NCI-H446 treated with DMSO at 0.1 percent for 48 hours (cell line): ENCODE results near the gene HOXA3.
A peak's percentile ranks its signal among the peaks of the same experiment; 100 is the strongest.

ENCODE experiments used
- DNase-seq: peaks from one replicate; lab custom pipeline; 2025; lab: John Stamatoyannopoulos, UW

Gene HOXA3

DNA sequence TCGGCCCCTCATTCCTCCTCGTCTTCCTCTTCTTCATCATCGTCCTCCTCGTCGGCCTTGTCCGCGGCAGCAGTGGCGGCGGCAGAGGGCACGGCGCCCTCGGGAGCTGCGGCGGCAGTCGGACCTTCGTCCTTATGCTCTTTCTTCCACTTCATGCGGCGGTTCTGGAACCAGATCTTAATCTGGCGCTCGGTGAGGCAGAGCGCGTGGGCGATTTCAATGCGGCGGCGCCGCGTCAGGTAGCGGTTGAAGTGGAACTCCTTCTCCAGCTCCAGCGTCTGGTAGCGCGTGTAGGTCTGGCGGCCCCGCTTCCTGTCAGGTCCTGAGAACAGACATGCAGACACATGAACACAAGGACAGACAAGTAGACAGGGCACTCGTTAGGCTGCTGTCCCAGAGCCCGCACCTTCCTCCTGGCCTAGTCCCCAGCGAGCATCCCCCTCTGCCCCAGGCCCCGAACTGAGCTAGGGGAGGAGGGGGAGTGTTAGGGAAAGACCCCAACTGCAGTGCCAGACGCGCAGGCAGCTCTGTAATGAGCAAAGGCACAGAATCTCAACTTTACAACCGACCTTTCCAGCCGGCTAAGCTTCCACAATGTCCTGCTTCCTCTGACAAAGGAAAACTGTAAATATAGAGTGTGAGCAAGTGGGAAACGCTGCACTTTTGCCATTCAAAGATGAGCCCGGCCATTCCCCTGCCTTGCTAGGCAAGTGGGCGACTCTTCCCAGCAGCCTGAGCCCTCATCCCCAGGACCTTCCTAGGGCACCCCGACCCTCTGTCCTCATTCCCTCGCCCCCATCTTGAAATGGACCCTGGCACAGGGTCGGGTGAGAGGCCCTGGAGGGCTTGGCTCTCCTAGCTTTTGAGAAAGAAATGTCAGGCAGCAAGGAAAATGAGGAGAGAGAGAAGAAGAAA lies 2.8 kb upstream of the HOXA3 start:
- DNase-seq: no peak

GRCh38 chr7:27154369-27154768 lies 2.0 kb upstream of the HOXA3 start:
- DNase-seq: no peak

GRCh38 chr7:27153526-27153925 lies 1.1 kb upstream of the HOXA3 start:
- DNase-seq: no peak

- DNase-seq: no peak
These were observed 546 bp upstream of the HOXA3 start for GRCh38 chr7:27152816-27153442.

DNA sequence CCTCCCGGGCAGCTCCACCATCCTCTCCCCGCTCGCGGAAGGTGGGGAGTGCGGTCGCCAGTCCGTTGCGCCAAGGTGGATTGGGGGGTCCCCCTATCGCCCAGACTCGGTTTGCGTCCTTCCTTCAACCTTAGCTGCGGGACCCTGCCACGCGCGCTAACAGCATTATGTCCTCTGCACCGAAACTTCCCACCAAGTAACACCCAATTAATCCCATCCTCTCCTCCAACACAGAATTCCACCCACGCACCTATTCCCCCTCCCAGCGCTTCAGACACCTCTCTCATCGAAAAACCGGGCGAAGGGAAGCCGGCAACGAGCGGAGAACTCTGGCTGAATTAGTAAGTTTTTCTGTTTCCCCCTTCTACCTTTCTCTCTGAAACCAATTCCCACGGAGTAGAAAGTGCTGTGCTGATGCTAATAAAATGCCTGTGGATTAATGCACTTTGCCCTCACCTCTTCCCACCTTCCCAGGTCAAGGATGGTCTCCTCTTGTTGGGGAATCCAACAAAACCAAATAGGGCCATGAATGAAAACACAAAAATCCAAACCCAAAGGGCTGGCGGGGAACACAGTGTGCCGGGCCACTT lies 947 bp downstream of the HOXA3 start:
- DNase-seq: no peak

DNA sequence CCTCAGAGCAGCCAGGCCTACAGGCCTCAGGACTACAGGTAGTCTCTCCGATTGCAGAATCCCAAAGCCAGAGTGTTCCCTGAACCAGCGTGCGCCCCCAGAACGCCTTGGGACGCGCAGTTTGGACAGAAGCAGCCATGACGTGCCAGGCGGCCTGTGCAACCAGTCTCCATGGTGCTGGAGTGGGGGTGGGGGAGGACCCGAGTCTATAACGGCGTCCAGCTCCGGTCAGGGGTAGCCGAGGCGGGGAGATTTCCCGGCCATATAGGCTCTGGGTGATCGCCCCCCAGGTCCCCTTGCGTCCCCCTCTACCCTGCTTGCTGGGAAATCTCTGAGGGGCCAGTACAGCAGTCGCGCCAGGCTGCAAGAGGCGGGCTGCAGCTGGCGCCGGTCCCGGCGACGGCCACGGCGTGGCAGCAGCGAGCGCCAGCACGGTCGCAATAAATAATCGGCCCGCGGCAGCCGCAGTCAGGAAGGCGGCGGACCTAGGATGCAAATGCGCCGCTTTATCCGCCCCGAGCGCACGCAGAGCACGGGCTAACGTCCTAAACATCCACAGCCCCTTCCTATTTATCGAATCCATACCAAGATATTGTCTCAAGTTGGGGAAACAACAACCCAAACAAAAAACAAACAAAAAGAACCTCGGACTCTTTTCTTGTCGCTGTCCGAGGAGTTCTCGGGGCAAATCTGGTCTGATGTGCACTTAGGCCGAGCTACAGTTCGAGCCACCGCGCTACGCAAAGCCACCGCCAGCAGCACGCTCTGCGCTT lies 1.6 kb downstream of the HOXA3 start:
- DNase-seq: peak; percentile 57

DNA sequence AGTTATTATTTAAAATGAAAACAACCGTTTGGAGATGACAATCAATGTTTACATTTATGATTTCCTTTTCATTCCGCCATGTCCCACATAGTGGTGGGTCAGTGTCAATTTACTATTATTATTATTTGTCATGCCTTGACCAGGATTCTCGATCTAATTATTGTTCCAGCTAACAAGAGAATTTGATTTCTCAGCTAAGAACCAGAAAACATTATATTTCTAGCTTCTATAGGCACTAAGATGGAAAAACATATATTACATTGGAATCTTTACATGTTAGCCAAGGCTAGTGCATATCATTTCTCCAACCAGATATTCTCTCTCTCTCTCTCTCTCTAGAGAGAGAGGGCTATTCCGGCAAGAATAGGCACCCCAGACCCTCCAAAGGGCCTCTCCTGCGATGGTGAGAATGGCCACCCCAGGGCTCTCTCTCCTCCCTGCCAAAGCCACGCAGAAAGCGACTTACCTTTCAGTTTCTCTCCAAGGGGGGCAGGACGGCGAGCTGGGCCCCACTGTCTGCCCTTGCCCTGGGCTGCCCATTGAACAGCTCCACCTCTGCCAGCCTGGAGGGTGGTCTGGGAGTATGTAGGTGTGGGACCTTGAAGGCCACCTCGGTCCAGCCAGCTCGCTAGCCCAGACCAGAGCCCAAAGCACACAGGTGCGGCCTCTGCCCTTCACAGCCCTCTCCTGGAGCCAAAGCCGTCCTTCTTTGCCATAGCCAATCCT lies 2.4 kb downstream of the HOXA3 start:
- DNase-seq: no peak

- DNase-seq: no peak
These were observed 3.4 kb downstream of the HOXA3 start for GRCh38 chr7:27148756-27149641.

DNA sequence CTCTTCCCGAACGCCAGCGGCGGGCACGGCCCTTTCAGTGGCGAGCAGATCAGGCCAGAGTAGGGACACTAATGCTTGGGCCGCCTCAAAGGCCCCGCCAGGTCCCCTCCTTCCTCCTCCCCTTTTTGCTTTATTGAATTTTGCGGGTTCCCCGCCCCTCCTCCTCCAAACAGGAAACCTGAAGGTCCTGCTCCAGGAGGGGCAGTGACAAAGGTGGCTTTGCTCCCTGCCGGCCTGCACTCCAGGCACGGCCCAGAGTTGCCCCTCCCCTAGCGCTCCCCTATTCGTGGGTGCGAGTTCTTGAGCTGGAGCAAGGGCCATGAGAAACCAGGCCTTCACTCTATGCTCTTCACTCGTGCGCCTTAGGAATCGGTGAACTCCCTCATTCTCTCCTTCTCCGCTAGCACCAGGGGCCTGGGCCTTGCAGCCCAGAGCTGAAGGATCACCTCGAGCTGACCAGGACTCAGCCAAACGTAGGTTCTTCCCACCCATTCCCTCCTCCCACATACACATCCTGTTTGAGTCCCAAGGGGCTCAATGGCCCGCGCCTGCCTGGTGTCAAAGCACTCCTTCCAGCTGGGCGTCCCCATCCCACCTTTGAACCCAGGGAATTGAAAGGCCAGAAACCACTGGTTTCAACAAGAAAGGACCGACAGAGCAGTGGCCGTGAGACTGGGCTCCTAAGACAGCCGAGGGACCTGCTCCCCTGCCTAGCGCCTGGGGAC lies 4.2 kb downstream of the HOXA3 start:
- DNase-seq: no peak

DNA sequence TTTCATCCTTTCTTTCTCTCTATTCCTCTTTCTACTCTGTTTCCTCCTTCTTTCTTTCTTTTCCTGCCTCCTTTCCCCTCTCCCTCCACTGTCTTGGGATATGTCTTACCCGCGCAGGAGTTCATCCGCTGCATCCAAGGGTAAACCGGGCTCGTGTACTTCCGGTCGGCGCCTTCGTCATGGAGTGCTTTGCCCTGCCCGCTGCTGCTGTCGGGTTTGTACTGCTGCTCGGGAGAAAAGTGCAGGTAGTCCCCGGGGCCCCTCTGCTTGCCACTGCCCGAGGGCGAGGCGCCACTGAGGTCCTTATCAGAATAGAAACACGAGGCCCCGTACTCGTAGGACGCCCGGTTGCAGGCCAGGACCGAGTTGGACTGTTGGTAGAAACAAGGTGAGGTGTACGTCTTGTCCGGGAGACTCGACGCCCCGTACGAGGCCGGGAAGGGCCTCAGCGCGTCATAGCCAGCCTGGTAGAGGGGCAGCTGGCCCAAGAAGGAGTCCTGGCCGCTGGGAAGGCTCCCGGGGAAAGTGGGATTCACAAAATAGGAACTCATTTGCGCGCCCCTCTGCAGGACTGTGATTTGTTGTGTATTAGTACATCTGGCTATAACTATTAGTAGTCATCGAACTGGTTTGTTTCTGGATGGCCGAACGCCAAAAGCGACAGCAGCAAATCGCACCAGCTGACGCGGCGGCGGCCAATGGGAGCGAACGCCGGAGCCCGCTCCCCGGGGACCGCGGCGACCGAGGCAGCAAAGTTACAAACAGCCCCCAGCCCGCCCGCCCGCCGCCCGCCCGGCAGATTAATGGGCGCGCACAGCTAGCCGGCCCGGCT lies 5.0 kb downstream of the HOXA3 start, which contains the start of gene HOXA6:
TSS of gene HOXA6 (minus strand) at position 576 of the 832 bp plus-strand sequence. CDS start at position 551, 25 bp downstream.
- no peak for DNase-seq

DNA sequence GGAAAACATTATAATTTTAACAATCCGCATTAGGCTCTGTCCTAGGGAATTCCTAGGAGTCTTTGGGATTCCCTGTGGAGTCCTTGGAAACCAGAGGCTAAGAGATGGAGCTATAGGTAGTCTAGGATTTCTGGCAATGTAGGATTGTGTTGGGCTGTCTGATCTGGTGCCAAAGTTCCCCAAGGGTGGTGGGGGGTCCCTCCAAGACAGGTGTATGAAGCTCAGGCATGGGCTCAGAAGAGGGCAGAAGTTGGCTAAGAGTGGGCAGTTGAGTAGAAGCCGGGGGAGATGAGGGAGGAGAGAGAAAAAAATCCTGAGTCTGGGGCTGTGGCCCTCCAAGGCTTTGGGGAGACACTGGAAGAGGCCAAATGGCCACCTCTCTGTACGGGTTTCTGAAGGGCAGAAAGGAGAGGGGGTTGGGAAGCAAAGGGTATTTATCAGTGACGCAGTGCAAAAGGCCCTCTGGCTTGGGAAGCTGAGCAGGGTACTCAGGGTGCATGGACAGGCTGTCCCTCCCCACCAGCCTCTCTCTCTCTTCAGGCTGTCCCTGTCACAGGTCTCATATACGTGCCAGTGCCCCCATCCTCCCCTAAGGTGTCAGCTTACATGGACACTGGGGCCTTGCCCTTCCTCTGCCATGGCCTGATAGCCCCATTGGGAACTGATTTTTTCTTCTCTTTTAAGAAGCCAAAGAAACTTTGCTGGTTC lies 5.7 kb downstream of the HOXA3 start:
- DNase-seq: no peak

DNA sequence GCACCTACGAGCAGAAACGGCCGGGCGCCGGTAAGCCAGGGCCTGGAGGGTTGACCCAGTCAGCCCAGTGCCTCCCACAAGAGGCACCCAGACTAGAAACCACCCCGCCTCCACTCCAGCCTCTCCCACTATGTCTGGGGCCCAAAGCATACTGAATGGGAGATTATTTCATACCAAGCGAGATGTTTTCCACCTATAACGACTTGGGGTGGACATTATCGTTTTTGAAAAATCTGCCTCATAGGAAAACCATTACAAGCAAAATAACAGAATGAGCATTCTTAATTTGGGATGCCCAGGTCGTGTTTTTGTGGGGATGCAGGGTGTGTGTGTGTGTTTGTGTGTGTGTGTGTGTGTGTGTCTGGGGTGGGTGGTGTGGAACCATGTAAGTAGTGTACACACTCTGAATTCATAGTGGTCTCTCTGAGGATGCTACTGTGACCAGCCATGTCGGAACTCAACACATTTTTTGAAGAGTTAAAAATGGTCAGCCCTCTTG lies 6.4 kb downstream of the HOXA3 start:
- no peak for DNase-seq

DNA sequence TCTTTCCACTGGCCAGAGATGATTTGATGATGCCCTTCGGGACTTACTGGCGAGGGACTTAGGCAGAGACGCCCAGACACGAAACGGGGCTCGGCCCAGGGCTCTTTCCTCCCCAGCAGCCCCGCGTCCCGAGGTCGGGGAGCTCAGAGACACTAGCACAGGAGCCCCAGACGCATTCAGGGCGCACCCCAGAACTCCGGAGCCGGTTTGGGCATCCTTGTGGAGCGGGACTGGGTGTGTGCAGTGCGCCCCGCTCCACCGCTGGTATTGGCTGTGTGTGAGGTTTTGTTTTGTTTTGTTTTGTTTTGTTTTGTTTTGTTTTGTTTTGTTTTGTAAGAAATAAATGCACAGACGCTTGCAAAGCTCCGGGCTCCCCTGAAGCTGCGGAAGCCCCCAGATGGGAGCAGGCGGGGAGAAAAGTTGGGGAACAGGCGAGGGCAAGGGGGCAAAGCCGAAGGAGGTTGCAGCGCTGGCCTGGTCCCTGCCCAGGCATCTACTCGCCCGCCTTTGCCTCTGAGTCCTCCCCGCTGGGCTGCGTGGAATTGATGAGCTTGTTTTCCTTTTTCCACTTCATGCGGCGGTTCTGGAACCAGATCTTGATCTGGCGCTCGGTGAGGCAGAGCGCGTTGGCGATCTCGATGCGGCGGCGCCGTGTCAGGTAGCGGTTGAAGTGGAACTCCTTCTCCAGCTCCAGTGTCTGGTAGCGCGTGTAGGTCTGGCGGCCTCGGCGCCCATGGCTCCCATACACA lies 7.0 kb downstream of the HOXA3 start:
- DNase-seq: no peak

- DNase-seq: no peak
These were observed 7.6 kb downstream of the HOXA3 start for GRCh38 chr7:27144781-27145164.

- DNase-seq: no peak
These were observed 8.2 kb downstream of the HOXA3 start for GRCh38 chr7:27143950-27144780.
